GM21447 (cell line): ENCODE results near the gene SPOCK1.

Experiments used
- ATAC-seq: cut with Tn5 transposase; IDR thresholded peaks from one replicate; pipeline ENCODE4 v1.9.1; 2021; ENCODE audit not compliant: unreplicated experiment

The SPOCK1 gene

DNA sequence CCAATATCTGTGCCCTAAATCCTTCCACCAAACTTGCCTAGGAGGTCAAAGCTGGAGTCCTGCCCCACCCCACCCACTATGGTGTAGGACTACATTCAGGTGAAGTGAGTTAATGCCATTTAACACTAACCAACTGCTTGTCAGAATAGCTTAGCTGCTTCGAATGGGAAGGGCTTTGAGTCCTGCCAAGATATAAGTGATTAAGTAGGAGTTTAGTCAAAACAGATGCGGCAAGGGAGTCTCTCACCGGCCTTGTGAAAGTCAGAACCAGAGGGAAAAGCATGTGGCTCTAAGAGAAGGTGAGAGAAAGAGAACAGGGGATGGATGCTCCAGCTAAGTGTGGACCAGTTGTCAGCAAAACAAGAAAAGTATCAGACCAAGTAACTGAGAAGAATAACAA lies 132.6 kb downstream of the SPOCK1 start:
- no peak for ATAC-seq

DNA sequence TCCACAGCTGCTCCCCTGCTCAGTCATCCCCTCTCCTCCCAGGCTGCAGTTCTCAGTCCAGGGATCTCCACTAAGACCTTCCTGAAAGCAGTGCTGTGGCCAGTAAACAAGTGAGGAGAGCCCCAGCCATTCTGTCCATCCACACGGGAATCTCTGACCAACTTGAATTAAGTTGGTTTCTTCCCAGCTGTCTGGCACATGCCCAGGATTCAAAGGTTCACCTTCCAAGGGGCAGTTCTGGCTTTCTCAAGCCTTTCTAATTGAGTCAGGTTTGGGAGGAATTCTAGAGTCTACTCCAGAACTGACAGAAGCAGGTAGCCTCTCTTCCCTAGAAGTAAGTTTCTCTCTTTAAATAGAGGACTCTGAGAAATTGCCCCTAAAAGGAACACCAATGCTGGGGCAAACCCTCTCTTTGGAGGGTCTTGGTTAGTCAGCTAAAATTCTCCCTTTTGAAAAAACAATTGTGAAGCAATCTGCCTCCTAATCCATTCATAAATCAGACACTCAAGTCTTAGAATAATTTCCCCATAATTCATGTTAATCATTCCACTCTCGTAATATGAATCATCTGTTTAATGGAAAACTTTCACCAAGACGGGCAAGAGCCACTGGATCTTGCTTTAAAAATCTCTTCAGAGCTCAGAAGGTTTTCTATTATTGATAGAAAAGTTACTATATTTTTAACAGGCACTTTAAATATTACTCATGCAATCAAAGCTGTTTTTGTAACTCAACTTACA lies 133.8 kb downstream of the SPOCK1 start:
- ATAC-seq: no peak

DNA sequence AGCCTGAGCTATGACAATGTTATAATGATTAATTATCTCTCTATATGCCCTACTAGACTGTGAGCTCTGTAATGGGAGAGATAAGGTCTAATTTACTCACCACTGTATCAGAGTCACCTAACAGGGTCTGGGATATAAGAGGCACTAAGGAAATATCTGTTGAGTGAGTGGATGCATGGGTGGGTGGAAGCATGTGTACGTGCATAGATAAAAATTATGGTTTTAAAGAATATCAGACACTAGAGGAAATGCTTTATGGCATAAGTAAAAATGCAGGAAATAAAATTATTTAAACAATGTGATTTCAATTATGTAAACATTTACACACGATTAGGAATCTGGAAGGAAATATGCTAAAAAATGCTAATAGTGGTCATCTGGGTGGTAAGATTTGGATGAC lies 137.8 kb downstream of the SPOCK1 start:
- no peak for ATAC-seq

DNA sequence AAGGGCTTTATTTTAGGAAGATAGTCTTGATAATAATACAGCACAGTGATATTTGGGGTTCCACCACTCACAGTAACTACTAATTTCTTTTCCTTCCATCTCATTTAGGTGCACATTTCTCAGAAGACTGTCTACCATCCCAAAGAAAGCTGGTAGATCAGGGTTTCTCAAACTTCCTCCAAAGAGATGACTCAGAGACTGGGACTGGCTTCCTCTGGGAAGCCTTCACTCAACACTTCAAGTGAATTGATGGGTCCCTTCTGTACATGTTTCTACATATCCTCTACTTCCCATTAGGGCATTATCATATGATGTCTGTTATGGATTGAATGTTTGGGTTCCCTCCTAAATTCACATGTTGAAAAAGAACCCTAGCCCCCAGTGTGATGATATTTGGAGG lies 138.5 kb downstream of the SPOCK1 start:
- ATAC-seq: no peak

DNA sequence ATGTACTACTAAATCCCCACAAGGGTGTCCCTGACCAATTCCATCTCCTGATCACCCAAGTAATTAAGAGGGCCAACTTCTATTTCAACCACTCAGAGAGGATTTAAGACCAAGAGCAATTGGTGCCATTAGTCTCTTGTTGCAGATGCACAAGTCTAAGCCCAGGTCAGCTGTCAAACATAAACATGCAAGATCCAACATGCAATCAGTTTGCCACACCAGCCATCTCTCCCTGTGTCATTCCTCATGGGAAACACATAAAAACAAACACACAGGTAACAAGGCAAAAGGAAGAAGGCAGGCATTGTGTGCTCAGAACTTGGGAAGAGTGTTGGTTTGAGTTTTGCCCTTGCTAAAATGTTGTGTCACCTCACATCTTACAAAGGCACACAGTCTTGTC lies 139.2 kb downstream of the SPOCK1 start:
- ATAC-seq: no peak

DNA sequence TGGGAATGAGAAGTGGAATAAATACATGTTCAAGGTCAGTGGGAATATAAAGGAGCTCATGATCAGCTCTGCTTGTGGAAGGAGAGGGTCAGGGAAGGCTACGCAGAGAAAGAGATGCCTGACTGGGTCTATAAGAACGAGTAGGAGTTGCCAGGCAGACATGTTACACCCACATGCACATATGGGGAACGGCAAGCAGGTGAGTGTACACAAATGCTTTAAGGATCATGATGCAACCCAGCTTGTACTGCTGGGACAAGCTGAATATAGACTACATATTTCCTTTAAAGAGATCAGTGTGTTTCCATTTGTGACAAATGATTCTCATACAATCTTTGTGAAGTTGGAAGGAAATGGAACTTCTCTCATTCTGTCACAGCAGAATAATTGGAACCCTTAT lies 141.7 kb downstream of the SPOCK1 start:
- ATAC-seq: no peak

DNA sequence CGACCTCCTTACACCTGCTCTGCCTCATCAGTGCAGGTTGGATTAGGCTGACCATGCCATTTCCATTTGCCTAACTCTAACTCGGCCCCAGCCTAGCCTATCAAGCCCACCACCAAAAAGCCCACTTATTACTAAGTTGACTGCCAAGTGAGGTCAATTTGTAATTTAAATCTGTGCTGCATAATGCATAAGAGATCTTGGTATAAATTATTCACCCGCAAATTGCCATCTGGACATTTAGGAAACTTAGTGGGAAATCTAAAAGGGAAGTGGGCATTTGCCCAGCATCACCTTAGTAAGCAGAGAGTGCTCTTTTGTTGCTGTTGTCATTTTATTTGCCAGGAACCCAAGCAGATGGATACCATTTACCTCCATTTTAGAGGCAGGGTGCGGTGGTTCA lies 143.0 kb downstream of the SPOCK1 start:
- no peak for ATAC-seq

DNA sequence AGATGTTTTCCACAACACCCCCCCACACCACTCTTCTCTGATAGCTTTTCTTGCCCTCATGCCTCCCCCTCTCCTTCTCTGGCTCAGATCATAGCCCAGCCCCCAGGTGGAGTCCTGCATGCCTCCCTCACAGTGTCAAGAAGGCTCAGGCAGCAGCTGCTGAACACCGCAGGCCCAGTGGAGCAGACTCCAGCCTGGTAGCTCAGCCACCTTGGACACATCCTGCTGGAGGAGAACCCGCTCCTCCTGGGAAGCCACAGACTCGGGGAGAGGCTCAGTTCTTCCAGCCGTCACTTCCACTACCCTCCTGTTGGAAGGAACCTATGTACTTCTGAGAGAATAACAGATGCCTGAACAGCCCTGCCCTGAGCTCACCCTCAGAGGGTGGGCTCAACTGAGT lies 143.4 kb downstream of the SPOCK1 start:
- no peak for ATAC-seq

DNA sequence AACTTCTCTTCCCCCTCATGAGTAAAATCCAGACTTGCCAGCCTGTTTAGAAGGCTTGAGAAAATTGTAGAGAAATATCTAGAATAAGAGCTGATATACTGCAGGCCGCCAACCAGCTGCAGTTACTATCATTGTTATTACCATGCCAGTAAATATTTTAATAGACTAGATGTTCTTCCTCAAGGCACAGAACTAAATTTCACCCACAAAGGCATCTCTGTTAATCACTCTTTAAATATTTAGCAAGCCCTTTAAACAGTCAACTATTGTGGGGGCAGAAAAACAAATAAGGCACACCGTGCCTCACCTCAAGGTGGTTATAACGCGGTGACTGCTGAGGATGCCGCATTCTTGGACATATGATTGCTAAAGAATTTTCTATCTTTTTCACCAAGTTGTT lies 147.0 kb downstream of the SPOCK1 start:
- ATAC-seq: no peak

DNA sequence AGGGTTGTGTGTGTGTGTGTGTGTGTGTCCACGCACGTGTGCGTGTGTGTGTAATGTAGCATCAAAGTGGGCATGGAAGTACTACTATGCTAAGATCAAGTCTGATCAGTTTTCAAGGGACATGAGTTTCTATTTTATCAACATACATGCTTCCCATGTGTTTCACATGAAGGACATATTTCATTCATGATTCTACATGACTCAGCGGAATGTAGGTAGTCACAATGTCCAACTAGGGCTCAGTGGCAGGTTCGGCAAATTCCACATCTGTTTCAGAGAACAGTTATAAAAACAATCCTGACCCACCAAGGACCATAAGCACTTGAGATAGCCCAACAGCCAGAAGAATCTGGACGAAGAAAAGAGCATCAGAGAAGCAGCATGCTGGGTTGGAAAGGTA lies 148.3 kb downstream of the SPOCK1 start:
- no peak for ATAC-seq

DNA sequence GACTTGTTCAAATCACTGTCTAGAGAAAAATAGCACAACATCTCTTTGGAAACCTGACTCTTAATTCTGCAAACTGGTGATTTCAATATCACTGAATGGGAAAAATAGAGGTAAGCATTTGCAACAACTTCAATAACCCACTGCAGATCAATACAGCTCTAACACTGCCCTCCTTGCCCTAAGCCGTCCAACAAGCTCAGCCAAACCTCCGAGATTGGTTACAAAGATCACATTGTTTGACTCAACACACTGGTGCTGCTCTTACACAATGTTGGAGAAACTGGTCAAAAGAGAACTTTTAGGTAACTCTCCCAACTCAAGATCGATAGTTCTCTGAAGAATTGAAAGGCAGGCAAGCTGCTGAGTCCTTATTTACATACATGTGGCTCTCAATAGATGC lies 150.4 kb downstream of the SPOCK1 start:
- ATAC-seq: no peak

DNA sequence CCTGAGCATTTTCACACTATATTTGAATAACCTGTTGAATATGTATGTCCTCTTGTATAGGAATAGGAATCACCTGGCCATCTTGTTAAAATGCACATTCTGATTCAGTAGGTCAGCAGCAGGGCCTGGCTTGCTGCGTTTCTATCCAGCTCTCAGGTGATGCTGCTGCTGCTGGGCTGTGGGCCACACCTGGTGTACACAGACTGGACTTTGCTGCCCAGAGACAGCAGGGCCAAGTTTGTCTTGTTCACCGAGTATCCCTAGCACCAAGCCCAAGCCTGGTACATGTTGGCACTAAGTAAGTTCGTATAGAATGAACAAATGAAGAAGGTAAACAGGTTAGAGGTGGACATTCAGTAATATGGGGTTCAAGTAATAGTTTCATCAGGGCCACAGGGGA lies 151.3 kb downstream of the SPOCK1 start:
- no peak for ATAC-seq

DNA sequence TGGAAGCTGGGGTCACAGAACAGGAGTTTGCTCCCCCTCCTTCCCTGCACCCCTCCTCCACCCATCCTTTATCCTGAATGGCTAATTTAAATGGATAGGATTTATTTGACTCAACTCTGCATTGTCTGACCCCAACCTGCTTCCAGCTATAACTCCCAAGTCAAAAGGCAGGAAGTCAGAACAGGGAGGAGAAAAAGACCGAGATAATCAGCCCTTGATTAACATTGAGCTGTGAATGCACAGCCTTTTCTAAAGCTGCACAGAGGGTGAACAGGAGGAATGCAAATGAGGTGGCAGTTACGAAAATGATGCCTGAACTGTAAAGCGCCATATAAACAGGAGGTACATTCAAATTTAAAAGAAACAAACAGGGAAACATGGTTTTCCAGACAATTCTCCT lies 152.8 kb downstream of the SPOCK1 start:
- no peak for ATAC-seq

DNA sequence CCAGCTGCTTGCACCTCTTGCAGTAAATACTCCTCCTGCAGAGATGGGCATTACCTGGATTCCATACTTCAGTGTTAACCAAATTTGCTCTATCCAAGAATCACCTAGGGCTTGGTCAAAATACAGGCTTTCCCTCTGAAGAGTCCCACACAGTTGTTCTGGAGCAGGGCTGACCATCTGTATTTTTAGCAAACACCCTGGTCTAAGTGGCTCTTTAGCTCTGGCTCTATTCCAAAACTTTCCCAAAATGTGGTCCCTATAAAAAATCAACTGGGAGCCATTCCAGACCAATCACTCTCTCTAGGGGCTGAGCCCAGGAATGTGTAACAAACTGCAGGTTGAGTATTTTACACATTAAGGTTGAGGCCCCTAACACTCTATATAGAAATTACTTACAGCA lies 153.7 kb downstream of the SPOCK1 start:
- no peak for ATAC-seq

DNA sequence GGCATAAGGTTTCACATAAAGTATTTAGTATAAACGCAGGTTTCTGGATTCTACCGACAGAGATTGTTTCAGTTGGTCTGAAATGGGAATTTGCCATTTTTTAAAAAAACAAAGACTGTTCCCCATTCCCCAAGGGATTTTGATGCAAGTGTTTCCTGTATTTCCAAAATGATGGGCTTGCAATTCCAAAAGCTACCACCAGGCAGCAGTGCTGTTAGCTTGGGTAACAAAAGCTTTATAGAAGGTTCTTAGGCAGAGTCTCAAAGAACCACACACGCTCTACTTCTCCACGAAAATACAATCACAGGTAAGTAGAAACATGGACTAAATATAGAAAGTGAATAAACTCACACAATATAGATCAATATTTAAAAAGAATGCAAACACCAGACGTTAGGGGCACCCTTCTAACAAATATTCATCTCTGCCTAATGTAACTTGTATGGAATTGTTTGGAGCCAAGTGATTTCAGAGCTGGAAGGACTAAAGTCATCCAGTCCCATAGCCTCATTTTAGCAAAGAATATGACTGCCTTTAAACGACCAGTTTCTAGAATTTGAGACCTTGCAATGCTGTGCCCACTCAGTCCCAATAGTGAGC lies 154.3 kb downstream of the SPOCK1 start:
- ATAC-seq: no peak

DNA sequence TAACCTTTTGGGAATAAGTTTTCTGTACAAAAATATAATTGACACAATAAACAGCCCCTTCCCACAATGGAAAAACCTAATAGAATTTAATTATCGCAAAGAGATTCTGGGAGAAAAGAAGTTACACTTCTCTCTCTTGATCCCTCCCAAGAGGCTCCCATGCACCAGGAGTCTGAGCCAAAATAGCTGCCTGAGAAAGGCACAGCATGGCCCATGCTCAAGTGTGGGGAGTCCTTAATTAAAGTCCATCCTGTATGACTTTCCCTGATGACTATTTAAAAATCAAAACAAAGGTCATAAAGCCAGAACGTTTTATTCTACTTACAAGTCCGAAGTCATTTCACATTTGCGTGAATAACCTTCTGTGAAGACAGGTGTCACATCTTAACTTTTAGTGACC lies 155.1 kb downstream of the SPOCK1 start:
- ATAC-seq: no peak

DNA sequence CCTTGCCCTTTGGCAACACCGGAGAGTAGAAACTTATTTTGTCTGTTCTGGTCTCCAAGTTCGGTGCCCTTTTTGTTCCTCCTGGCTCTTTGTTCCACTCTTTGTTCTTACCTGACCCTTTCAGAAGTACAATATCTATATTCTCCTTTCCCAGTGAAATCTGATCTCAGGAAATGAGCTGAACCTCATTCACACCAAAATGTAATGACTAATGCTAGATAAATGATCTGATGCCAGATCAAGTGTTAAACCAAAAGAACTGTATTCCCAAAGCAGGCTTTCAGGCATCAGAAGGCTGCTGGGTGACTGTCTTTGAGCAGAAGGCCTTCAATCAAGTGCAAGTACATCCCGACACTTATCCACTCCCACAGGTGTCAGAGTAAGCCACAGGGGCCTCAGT lies 156.4 kb downstream of the SPOCK1 start:
- ATAC-seq: no peak

DNA sequence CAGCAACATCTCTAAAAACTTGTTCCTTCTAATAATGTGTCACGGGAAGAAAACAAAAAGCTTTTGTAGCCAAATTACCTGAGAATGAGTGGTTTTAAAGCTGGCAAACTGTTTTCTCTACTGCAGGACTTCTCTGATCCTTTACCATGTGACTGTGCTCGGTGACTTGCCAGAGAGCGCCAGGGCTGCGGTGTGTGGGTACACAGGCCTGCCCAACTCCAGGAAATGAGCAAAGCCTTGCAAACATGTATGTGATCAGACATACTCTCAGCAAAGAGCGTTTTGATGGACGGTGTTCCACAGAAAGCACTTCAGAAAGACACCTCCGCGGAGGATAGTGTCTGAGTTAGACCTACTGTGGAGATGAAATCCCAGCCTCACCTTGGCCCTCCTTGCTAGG lies 157.3 kb downstream of the SPOCK1 start:
- no peak for ATAC-seq

DNA sequence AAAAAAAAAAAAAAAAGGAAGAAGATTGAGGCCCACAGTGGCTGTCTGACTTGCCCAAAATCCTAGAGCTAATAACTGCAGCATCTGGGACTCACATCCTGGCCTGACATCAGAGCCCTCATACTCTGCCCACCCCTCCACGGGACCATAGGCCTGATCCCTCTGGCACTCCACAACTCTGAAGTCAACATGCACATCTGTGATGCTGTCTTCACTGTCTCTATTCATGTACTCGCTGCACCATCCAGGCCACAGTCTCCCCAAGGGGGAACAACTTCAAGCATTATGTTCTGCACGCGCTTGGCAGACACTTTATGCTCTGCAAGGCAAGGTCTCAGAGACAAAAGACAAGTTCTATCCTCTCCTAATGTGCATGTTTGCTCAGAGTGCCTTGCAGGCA lies 158.2 kb downstream of the SPOCK1 start:
- no peak for ATAC-seq

DNA sequence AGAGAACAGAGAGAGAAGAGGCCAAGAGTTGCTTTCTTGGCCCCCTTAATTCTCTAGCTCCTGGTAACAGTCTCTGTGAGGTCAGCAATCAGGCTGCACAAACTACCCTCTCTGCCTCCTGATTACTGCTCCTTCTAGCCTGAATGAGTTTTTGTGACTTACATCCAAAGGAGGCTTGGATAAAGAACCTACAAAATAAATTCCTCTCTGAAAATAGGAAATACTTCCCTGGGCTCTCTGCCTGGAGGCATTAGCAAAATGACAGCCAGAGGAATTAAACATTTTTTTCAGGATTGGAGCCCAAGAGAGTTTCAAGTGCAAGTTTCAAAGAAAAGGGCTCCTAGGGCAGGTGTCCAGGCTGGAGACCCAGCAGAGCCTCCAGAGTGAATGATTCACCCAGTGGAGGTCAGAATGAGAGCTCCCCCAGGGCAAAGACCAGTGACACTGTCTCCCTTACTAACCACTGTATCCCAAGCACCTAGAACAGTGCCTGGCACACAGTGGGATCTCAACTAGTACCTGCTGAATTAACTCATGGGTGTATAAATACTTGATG lies 162.5 kb downstream of the SPOCK1 start:
- no peak for ATAC-seq

DNA sequence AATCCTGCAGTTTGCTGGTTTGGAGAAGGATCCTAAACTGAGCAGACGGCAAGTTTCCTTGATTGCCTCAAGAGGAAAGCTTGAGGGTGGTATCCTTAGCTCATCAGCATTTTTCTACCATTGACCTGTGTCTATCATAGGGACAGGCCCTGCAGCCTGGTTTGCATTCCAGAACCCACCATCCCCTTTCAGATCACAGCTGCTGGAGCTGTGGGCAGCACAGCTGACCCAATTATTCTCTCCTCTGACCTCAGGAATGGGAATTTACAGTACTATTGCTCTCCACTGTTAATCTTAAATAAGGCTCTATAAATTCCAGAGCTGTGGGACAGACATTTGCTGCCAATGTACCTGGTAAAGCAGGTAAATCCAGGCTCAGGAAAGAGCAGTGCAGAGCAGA lies 163.0 kb downstream of the SPOCK1 start:
- ATAC-seq: no peak

DNA sequence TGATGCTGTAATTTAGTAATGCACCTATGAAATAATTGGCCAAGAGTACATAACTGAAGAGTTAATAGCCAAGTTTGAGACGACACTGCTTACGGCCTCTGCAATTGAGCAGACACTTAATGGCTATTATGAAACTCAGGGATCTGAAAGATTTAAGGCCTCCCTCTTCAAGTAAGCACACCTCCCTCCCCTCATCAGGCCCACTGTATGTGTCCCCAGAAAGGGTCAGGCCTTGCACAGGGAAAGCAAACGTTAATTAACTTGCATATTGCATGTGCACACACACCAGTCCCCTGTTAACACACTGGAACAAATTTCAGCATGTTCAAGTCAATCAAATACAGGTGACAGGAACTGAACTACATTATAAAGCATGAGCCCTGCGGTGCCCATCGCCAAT lies 163.6 kb downstream of the SPOCK1 start:
- no peak for ATAC-seq

DNA sequence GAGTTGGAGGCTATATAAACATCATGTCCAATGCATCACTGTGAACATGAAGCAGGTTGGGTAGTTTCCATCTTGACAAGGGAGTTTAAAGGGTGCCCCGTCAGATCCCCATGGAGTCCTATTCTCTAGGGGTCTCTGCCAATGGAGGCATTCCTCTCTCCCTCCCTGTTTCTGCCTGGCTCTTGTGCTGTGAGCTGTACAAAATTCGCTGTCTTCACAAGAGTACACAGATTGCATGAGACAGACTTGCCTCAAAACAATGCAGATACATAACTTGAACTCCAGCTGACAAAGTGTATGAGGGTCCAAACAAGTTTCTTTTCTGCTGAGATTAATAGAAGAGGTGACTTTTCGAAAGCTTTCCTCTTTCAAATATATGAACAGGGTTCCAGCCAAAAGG lies 165.2 kb downstream of the SPOCK1 start:
- ATAC-seq: no peak
